OCI-LY1 (cell line): ENCODE results near the gene SERINC3.

Experiments
- H2AFZ ChIP-seq: fragments of 200-600 bp; sonication (generic), shearing (Covaris generic); 2 replicates; pipeline ENCODE4 v1.6.0; 2014; ENCODE audit warnings: antibody characterized with exemption, mild to moderate bottlenecking, low read length
- H3F3A ChIP-seq: fragments of 200-600 bp; sonication (generic), shearing (Covaris generic); 2 replicates; pipeline ENCODE4 v1.6.0; 2014; ENCODE audit warnings: mild to moderate bottlenecking, antibody characterized with exemption, low read length, moderate library complexity; ENCODE audit not compliant: insufficient read depth
- H3K27ac ChIP-seq: fragments of 200-600 bp; sonication (generic); 2 replicates; pipeline ENCODE4 v1.5.1; 2014; ENCODE audit warnings: low read length, mixed run types, mild to moderate bottlenecking, low read depth; ENCODE audit not compliant: poor library complexity, severe bottlenecking
- H3K27me3 ChIP-seq: fragments of 200-600 bp; sonication (generic); 2 replicates; pipeline ENCODE4 v1.6.0; 2014; ENCODE audit warnings: antibody characterized with exemption, mild to moderate bottlenecking, low read length, moderate library complexity; ENCODE audit not compliant: insufficient read depth
- H3K36me3 ChIP-seq: fragments of 200-600 bp; sonication (generic); 2 replicates; pipeline ENCODE4 v1.6.1; 2014; ENCODE audit warnings: mild to moderate bottlenecking, antibody characterized with exemption, low read length, moderate library complexity, mixed read lengths; ENCODE audit not compliant: insufficient read depth
- H3K4me1 ChIP-seq: fragments of 200-600 bp; sonication (generic); 2 replicates; pipeline ENCODE4 v1.5.1; 2014; ENCODE audit warnings: mild to moderate bottlenecking, low read length, moderate library complexity; ENCODE audit not compliant: insufficient read depth, severe bottlenecking
- H3K4me2 ChIP-seq: fragments of 200-600 bp; sonication (generic), shearing (Covaris generic); 2 replicates; pipeline ENCODE4 v1.6.1; 2014; ENCODE audit warnings: low read length
- H3K4me3 ChIP-seq: fragments of 200-600 bp; sonication (generic); 2 replicates; pipeline ENCODE4 v1.5.1; 2014; ENCODE audit warnings: low read length, low read depth, mild to moderate bottlenecking, mixed read lengths; ENCODE audit not compliant: poor library complexity, severe bottlenecking
- H3K79me2 ChIP-seq: fragments of 200-600 bp; shearing (Covaris generic); 2 replicates; pipeline ENCODE4 v1.6.1; 2016; ENCODE audit warnings: mixed run types, low read length, mixed read lengths; ENCODE audit not compliant: insufficient read depth
- H3K9ac ChIP-seq: fragments of 200-600 bp; sonication (generic), shearing (Covaris generic); 2 replicates; pipeline ENCODE4 v1.6.1; 2014; ENCODE audit warnings: mild to moderate bottlenecking, low read length, mixed read lengths
- H3K9me2 ChIP-seq: fragments of 200-600 bp; sonication (generic), shearing (Covaris generic); 2 replicates; pipeline ENCODE4 v1.6.1; 2014; ENCODE audit warnings: low read depth, mild to moderate bottlenecking, low read length, mixed read lengths
- H3K9me3 ChIP-seq: fragments of 200-600 bp; shearing (Covaris generic); 2 replicates; pipeline ENCODE4 v1.6.1; 2014; ENCODE audit warnings: low read length, mixed read lengths
- H4K20me1 ChIP-seq: fragments of 200-600 bp; sonication (generic), shearing (Covaris generic); 2 replicates; pipeline ENCODE4 v1.6.0; 2016; ENCODE audit warnings: mild to moderate bottlenecking, low read length; ENCODE audit not compliant: insufficient read depth
- CTCF ChIP-seq: fragments of 200-600 bp; sonication (generic), shearing (Covaris generic); IDR thresholded peaks from 2 replicates; pipeline ENCODE4 v1.5.1; 2017; ENCODE audit warnings: mild to moderate bottlenecking, antibody characterized with exemption, low read length, moderate library complexity, mixed read lengths
- EZH2 ChIP-seq: fragments of 200-600 bp; sonication (generic), shearing (Covaris generic); IDR thresholded peaks from 2 replicates; pipeline ENCODE4 v1.8.0; 2017; ENCODE audit warnings: borderline replicate concordance, mixed run types, mild to moderate bottlenecking, antibody characterized with exemption, low read length, moderate library complexity, mixed read lengths

SERINC3 gene

GRCh38 chr20:44494681-44495080 is 27.2 kb downstream of the SERINC3 start:
- no peak overlapping the region for H3K27ac ChIP-seq
- H3F3A ChIP-seq, result no peaks in the 10 kb centered on the region
- H3K9me2 ChIP-seq, result no peaks in the 10 kb centered on the region
- H4K20me1 ChIP-seq, result no peaks in the 10 kb centered on the region
- TF ChIP-seq EZH2, result no peak
- TF ChIP-seq CTCF, result no peak
- no peaks in the 10 kb centered on the region for H3K9me3 ChIP-seq
- H2AFZ ChIP-seq, result no peak overlapping the region
- H3K36me3 ChIP-seq, result peaks cover 82% of the 10 kb centered on the region
- no peak overlapping the region for H3K4me2 ChIP-seq
- no peaks in the 10 kb centered on the region for H3K27me3 ChIP-seq
- H3K4me3 ChIP-seq, result no peak overlapping the region
- no peaks in the 10 kb centered on the region for H3K4me1 ChIP-seq
- no peaks in the 10 kb centered on the region for H3K79me2 ChIP-seq
- no peak overlapping the region for H3K9ac ChIP-seq

- H3F3A ChIP-seq, result no peaks in the 10 kb centered on the region
- TF ChIP-seq CTCF (no peak), EZH2 (no peak)
- H3K4me3 ChIP-seq, result no peak overlapping the region
- no peaks in the 10 kb centered on the region for H4K20me1 ChIP-seq
- H3K27me3 ChIP-seq, result no peaks in the 10 kb centered on the region
- H3K9me2 ChIP-seq, result no peaks in the 10 kb centered on the region
- no peaks in the 10 kb centered on the region for H3K9me3 ChIP-seq
- H3K27ac ChIP-seq, result no peak overlapping the region
- H3K36me3 ChIP-seq, result peaks cover 82% of the 10 kb centered on the region
- no peak overlapping the region for H2AFZ ChIP-seq
- no peak overlapping the region for H3K4me2 ChIP-seq
- H3K79me2 ChIP-seq, result no peaks in the 10 kb centered on the region
- H3K4me1 ChIP-seq, result no peaks in the 10 kb centered on the region
- H3K9ac ChIP-seq, result no peak overlapping the region
These were observed 27.6 kb downstream of the SERINC3 start for GRCh38 chr20:44494266-44494665.

- H3K79me2 ChIP-seq, result no peaks in the 10 kb centered on the region
- no peaks in the 10 kb centered on the region for H3K27me3 ChIP-seq
- no peaks in the 10 kb centered on the region for H3F3A ChIP-seq
- no peak overlapping the region for H3K27ac ChIP-seq
- H3K9me2 ChIP-seq, result no peaks in the 10 kb centered on the region
- H3K9ac ChIP-seq, result no peak overlapping the region
- TF ChIP-seq CTCF, result no peak
- TF ChIP-seq EZH2, result no peak
- no peak overlapping the region for H3K4me3 ChIP-seq
- no peak overlapping the region for H2AFZ ChIP-seq
- no peak overlapping the region for H3K4me2 ChIP-seq
- H3K36me3 ChIP-seq, result peaks cover 85% of the 10 kb centered on the region
- H3K4me1 ChIP-seq, result no peaks in the 10 kb centered on the region
- no peaks in the 10 kb centered on the region for H4K20me1 ChIP-seq
- no peaks in the 10 kb centered on the region for H3K9me3 ChIP-seq
These were observed 30.1 kb downstream of the SERINC3 start for GRCh38 chr20:44491635-44492395.
